Measurements from ENCODE around the gene USP48. TPM values are rescaled to one million over a fixed set of nuclear protein-coding genes. Genes with fewer than 3 reads are reported as not detected.

Gene USP48
- total RNA-seq, 1 donor from 2014 or later, result 55.3 TPM

GRCh38 chr1:21814981-21815582 is 32.1 kb upstream of the USP48 start:
- H3K27ac ChIP-seq (ENCODE audit: low read depth, low read length), result no peak overlapping the region
- no peak overlapping the region for H3K4me3 ChIP-seq (ENCODE audit: low read length in 3 of 3)
- no peak overlapping the region for H3K9ac ChIP-seq (ENCODE audit: low read depth in 1 of 3, low read length in 3 of 3)
- peaks cover 0 to 5% (median 3%) of the 10 kb centered on the region in 3 donors for H3K4me1 ChIP-seq (ENCODE audit: control insufficient read depth in 3 of 3, insufficient read depth in 3 of 3, low read length in 3 of 3)
- H3K36me3 ChIP-seq (ENCODE audit: control insufficient read depth in 3 of 3, insufficient read depth in 3 of 3, low read length in 3 of 3), result no peaks in the 10 kb centered on the region
- H3K27me3 ChIP-seq (ENCODE audit: control insufficient read depth in 3 of 3, insufficient read depth in 3 of 3, low read length in 3 of 3), result peaks cover 0 to 18% (median 16%) of the 10 kb centered on the region in 3 donors
- no peaks in the 10 kb centered on the region for H3K9me3 ChIP-seq (ENCODE audit: control insufficient read depth in 3 of 3, low read length in 3 of 3)

- Histone ChIP-seq H3K4me3 (ENCODE audit: low read length in 3 of 3) (no peak overlapping the region), H3K9ac (ENCODE audit: low read depth in 1 of 3, low read length in 3 of 3) (no peak overlapping the region), H3K36me3 (ENCODE audit: control insufficient read depth in 3 of 3, insufficient read depth in 3 of 3, low read length in 3 of 3) (no peaks in the 10 kb centered on the region), H3K27ac (ENCODE audit: low read depth, low read length) (no peak overlapping the region), H3K27me3 (ENCODE audit: control insufficient read depth in 3 of 3, insufficient read depth in 3 of 3, low read length in 3 of 3) (peaks cover 0 to 18% (median 16%) of the 10 kb centered on the region in 3 donors), H3K9me3 (ENCODE audit: control insufficient read depth in 3 of 3, low read length in 3 of 3) (no peaks in the 10 kb centered on the region), H3K4me1 (ENCODE audit: control insufficient read depth in 3 of 3, insufficient read depth in 3 of 3, low read length in 3 of 3) (peaks cover 0 to 5% (median 3%) of the 10 kb centered on the region in 3 donors)
Observed at GRCh38 chr1:21814241-21814918, 31.4 kb upstream of the USP48 start.

DNA sequence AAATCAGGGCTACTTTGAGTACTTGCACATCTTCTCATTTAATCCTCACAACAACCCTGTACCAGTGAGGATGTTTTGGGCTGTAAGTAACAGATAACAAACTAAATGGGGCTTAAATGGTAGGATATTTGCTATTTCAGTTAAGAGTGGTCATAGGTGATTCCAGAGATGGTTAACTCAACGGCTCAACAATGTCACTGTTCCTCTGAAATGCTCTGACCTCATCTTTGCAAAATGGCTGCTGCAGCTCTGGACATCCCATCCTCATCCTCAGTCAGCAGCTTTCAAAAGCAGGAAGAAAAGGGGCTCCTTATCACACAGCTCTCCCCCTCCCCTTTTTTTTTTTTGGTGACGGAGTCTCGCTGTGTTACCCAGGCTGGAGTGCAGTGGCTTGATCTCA is 30.6 kb upstream of the USP48 start:
- Histone ChIP-seq H3K4me1 (ENCODE audit: control insufficient read depth in 3 of 3, insufficient read depth in 3 of 3, low read length in 3 of 3) (peaks cover 0 to 5% (median 3%) of the 10 kb centered on the region in 3 donors), H3K36me3 (ENCODE audit: control insufficient read depth in 3 of 3, insufficient read depth in 3 of 3, low read length in 3 of 3) (no peaks in the 10 kb centered on the region), H3K4me3 (ENCODE audit: low read length in 3 of 3) (no peak overlapping the region), H3K27ac (ENCODE audit: low read depth, low read length) (no peak overlapping the region), H3K27me3 (ENCODE audit: control insufficient read depth in 3 of 3, insufficient read depth in 3 of 3, low read length in 3 of 3) (peaks cover 0 to 18% (median 16%) of the 10 kb centered on the region in 3 donors), H3K9ac (ENCODE audit: low read depth in 1 of 3, low read length in 3 of 3) (no peak overlapping the region), H3K9me3 (ENCODE audit: control insufficient read depth in 3 of 3, low read length in 3 of 3) (no peaks in the 10 kb centered on the region)

GRCh38 chr1:21811875-21812305 is 28.9 kb upstream of the USP48 start, which contains the start of gene LDLRAD2:
LDLRAD2 (plus strand) TSS chr1:21812265; CDS start chr1:21812452, 187 bp downstream.
- H3K4me3 ChIP-seq (ENCODE audit: low read length in 3 of 3), result no peak within 1 kb of the TSS
- no peak within 1 kb of the TSS for H3K27ac ChIP-seq (ENCODE audit: low read depth, low read length)
- H3K9me3 ChIP-seq (ENCODE audit: control insufficient read depth in 3 of 3, low read length in 3 of 3), result no peaks in the 10 kb centered on the region
- no peak within 1 kb of the TSS for H3K9ac ChIP-seq (ENCODE audit: low read depth in 1 of 3, low read length in 3 of 3)
- no peaks in the 10 kb centered on the region for H3K36me3 ChIP-seq (ENCODE audit: control insufficient read depth in 3 of 3, insufficient read depth in 3 of 3, low read length in 3 of 3)
- H3K4me1 ChIP-seq (ENCODE audit: control insufficient read depth in 3 of 3, insufficient read depth in 3 of 3, low read length in 3 of 3), result peaks cover 0 to 3% (median 3%) of the 10 kb centered on the region in 3 donors
- peaks cover 0 to 18% (median 16%) of the 10 kb centered on the region in 3 donors for H3K27me3 ChIP-seq (ENCODE audit: control insufficient read depth in 3 of 3, insufficient read depth in 3 of 3, low read length in 3 of 3)

GRCh38 chr1:21804536-21804935 is 21.6 kb upstream of the USP48 start:
- Histone ChIP-seq H3K4me3 (ENCODE audit: low read length in 3 of 3) (no peak overlapping the region), H3K27ac (ENCODE audit: low read depth, low read length) (no peak overlapping the region), H3K9ac (ENCODE audit: low read depth in 1 of 3, low read length in 3 of 3) (no peak overlapping the region), H3K36me3 (ENCODE audit: control insufficient read depth in 3 of 3, insufficient read depth in 3 of 3, low read length in 3 of 3) (no peaks in the 10 kb centered on the region), H3K4me1 (ENCODE audit: control insufficient read depth in 3 of 3, insufficient read depth in 3 of 3, low read length in 3 of 3) (no peaks in the 10 kb centered on the region), H3K9me3 (ENCODE audit: control insufficient read depth in 3 of 3, low read length in 3 of 3) (no peaks in the 10 kb centered on the region), H3K27me3 (ENCODE audit: control insufficient read depth in 3 of 3, insufficient read depth in 3 of 3, low read length in 3 of 3) (no peaks in the 10 kb centered on the region)

- Histone ChIP-seq H3K27me3 (ENCODE audit: control insufficient read depth in 3 of 3, insufficient read depth in 3 of 3, low read length in 3 of 3) (no peaks in the 10 kb centered on the region), H3K27ac (ENCODE audit: low read depth, low read length) (no peak overlapping the region), H3K4me1 (ENCODE audit: control insufficient read depth in 3 of 3, insufficient read depth in 3 of 3, low read length in 3 of 3) (no peaks in the 10 kb centered on the region), H3K9ac (ENCODE audit: low read depth in 1 of 3, low read length in 3 of 3) (no peak overlapping the region), H3K9me3 (ENCODE audit: control insufficient read depth in 3 of 3, low read length in 3 of 3) (no peaks in the 10 kb centered on the region), H3K4me3 (ENCODE audit: low read length in 3 of 3) (no peak overlapping the region), H3K36me3 (ENCODE audit: control insufficient read depth in 3 of 3, insufficient read depth in 3 of 3, low read length in 3 of 3) (no peaks in the 10 kb centered on the region)
Observed at GRCh38 chr1:21801100-21801499, 18.2 kb upstream of the USP48 start.

- no peaks in the 10 kb centered on the region for H3K4me1 ChIP-seq (ENCODE audit: control insufficient read depth in 3 of 3, insufficient read depth in 3 of 3, low read length in 3 of 3)
- H3K9ac ChIP-seq (ENCODE audit: low read depth in 1 of 3, low read length in 3 of 3), result no peak overlapping the region
- H3K4me3 ChIP-seq (ENCODE audit: low read length in 3 of 3), result no peak overlapping the region
- H3K9me3 ChIP-seq (ENCODE audit: control insufficient read depth in 3 of 3, low read length in 3 of 3), result peaks cover 0 to 3% (median 0%) of the 10 kb centered on the region in 3 donors
- H3K36me3 ChIP-seq (ENCODE audit: control insufficient read depth in 3 of 3, insufficient read depth in 3 of 3, low read length in 3 of 3), result no peaks in the 10 kb centered on the region
- no peak overlapping the region for H3K27ac ChIP-seq (ENCODE audit: low read depth, low read length)
- H3K27me3 ChIP-seq (ENCODE audit: control insufficient read depth in 3 of 3, insufficient read depth in 3 of 3, low read length in 3 of 3), result no peaks in the 10 kb centered on the region
Observed at GRCh38 chr1:21799730-21800129, 16.8 kb upstream of the USP48 start.

- H3K4me3 ChIP-seq (ENCODE audit: low read length in 3 of 3), result no peak overlapping the region
- no peaks in the 10 kb centered on the region for H3K4me1 ChIP-seq (ENCODE audit: control insufficient read depth in 3 of 3, insufficient read depth in 3 of 3, low read length in 3 of 3)
- no peaks in the 10 kb centered on the region for H3K36me3 ChIP-seq (ENCODE audit: control insufficient read depth in 3 of 3, insufficient read depth in 3 of 3, low read length in 3 of 3)
- H3K9ac ChIP-seq (ENCODE audit: low read depth in 1 of 3, low read length in 3 of 3), result no peak overlapping the region
- no peaks in the 10 kb centered on the region for H3K27me3 ChIP-seq (ENCODE audit: control insufficient read depth in 3 of 3, insufficient read depth in 3 of 3, low read length in 3 of 3)
- peaks cover 0 to 3% (median 0%) of the 10 kb centered on the region in 3 donors for H3K9me3 ChIP-seq (ENCODE audit: control insufficient read depth in 3 of 3, low read length in 3 of 3)
- H3K27ac ChIP-seq (ENCODE audit: low read depth, low read length), result no peak overlapping the region
Observed at GRCh38 chr1:21795075-21795474, 12.1 kb upstream of the USP48 start.

- Histone ChIP-seq H3K9ac (ENCODE audit: low read depth in 1 of 3, low read length in 3 of 3) (no peak overlapping the region), H3K4me3 (ENCODE audit: low read length in 3 of 3) (no peak overlapping the region), H3K27ac (ENCODE audit: low read depth, low read length) (no peak overlapping the region), H3K36me3 (ENCODE audit: control insufficient read depth in 3 of 3, insufficient read depth in 3 of 3, low read length in 3 of 3) (no peaks in the 10 kb centered on the region), H3K9me3 (ENCODE audit: control insufficient read depth in 3 of 3, low read length in 3 of 3) (peaks cover 0 to 3% (median 0%) of the 10 kb centered on the region in 3 donors), H3K27me3 (ENCODE audit: control insufficient read depth in 3 of 3, insufficient read depth in 3 of 3, low read length in 3 of 3) (no peaks in the 10 kb centered on the region), H3K4me1 (ENCODE audit: control insufficient read depth in 3 of 3, insufficient read depth in 3 of 3, low read length in 3 of 3) (no peaks in the 10 kb centered on the region)
Observed at GRCh38 chr1:21794656-21795055, 11.7 kb upstream of the USP48 start.

GRCh38 chr1:21793104-21793503 is 10.2 kb upstream of the USP48 start:
- Histone ChIP-seq H3K27me3 (ENCODE audit: control insufficient read depth in 3 of 3, insufficient read depth in 3 of 3, low read length in 3 of 3) (no peaks in the 10 kb centered on the region), H3K36me3 (ENCODE audit: control insufficient read depth in 3 of 3, insufficient read depth in 3 of 3, low read length in 3 of 3) (no peaks in the 10 kb centered on the region), H3K9ac (ENCODE audit: low read depth in 1 of 3, low read length in 3 of 3) (no peak overlapping the region), H3K4me1 (ENCODE audit: control insufficient read depth in 3 of 3, insufficient read depth in 3 of 3, low read length in 3 of 3) (no peaks in the 10 kb centered on the region), H3K9me3 (ENCODE audit: control insufficient read depth in 3 of 3, low read length in 3 of 3) (peaks cover 0 to 3% (median 0%) of the 10 kb centered on the region in 3 donors), H3K4me3 (ENCODE audit: low read length in 3 of 3) (no peak overlapping the region), H3K27ac (ENCODE audit: low read depth, low read length) (no peak overlapping the region)

Data from skeletal muscle tissue (tissue), 4 donors.